Erythroblast (primary cell): ENCODE data around the gene PRKAR1B.
A peak's percentile ranks its signal among the peaks of the same experiment; 100 is the strongest.

Source experiments
- DNase-seq, 2 experiments: peaks; one replicate each; lab custom pipeline; 2025; lab: John Stamatoyannopoulos, UW
- GATA1 ChIP-seq: IDR thresholded peaks from 2 replicates; pipeline ENCODE4 v1.6.1; 2011; ENCODE audit warnings: low read depth, mild to moderate bottlenecking, control low read depth, low read length, moderate library complexity
- POLR2A ChIP-seq: IDR thresholded peaks from 2 replicates; pipeline ENCODE4 v1.6.1; 2011; ENCODE audit warnings: mild to moderate bottlenecking, low read length

PRKAR1B gene

GRCh38 chr7:739983-740942, 13.2 kb upstream of the PRKAR1B start:
- DNase-seq = no peak
- TF ChIP-seq POLR2A (no peak), GATA1 (no peak)

GRCh38 chr7:739455-739982, 12.4 kb upstream of the PRKAR1B start:
- no peak for TF ChIP-seq POLR2A
- TF ChIP-seq GATA1 = no peak
- no peak for DNase-seq

GRCh38 chr7:738723-739454, 11.8 kb upstream of the PRKAR1B start:
- no peak for DNase-seq
- TF ChIP-seq POLR2A (no peak), GATA1 (no peak)

- no peak for DNase-seq
- no peak for TF ChIP-seq GATA1
These were observed 11.2 kb upstream of the PRKAR1B start for GRCh38 chr7:738241-738640.

- DNase-seq = peak in 1 of 2 experiments; percentile 63
- TF ChIP-seq GATA1 = no peak
- TF ChIP-seq POLR2A = no peak
These were observed 7.7 kb upstream of the PRKAR1B start for GRCh38 chr7:734808-735207.

- TF ChIP-seq POLR2A (no peak), GATA1 (no peak)
- DNase-seq = peak; percentile 32 to 43
These were observed 7.1 kb upstream of the PRKAR1B start for GRCh38 chr7:734214-734613.

- no peak for DNase-seq
- TF ChIP-seq POLR2A (no peak), GATA1 (no peak)
These were observed 5.5 kb upstream of the PRKAR1B start for GRCh38 chr7:732556-732955.

GRCh38 chr7:732094-732541, 5.0 kb upstream of the PRKAR1B start:
- no peak for TF ChIP-seq POLR2A
- no peak for TF ChIP-seq GATA1
- DNase-seq = peak in 1 of 2 experiments; percentile 22

- no peak for DNase-seq
- TF ChIP-seq POLR2A (no peak), GATA1 (no peak)
These were observed 4.5 kb upstream of the PRKAR1B start for GRCh38 chr7:731440-732085.

GRCh38 chr7:730501-731439, 3.7 kb upstream of the PRKAR1B start:
- TF ChIP-seq POLR2A (no peak), GATA1 (no peak)

GRCh38 chr7:729140-730000, 2.3 kb upstream of the PRKAR1B start:
- no peak for DNase-seq
- TF ChIP-seq GATA1 (no peak), POLR2A (no peak)

More at GRCh38 chr7:730501-731439, 3.7 kb upstream of the PRKAR1B start:
- no peak for DNase-seq

- TF ChIP-seq GATA1 = no peak
- no peak for TF ChIP-seq POLR2A
- no peak for DNase-seq
These were observed 1.5 kb upstream of the PRKAR1B start for GRCh38 chr7:728602-729001.
